D721Med (cell line): Measurements from ENCODE around the gene HSPA8.

Experiments
- DNase-seq: peaks from one replicate; pipeline ENCODE4 v3.0.0; 2011; ENCODE audit warnings: low spot score; ENCODE audit not compliant: insufficient read length
- FAIRE-seq: peaks from 2 replicates; lab custom pipeline; 2011; peaks lifted over from hg19 to GRCh38; lab: Jason Lieb, UNC
- CTCF ChIP-seq: IDR thresholded peaks from 2 replicates; pipeline ENCODE4 v1.5.1; 2012; ENCODE audit warnings: mild to moderate bottlenecking, control low read depth; ENCODE audit not compliant: insufficient read depth; ENCODE audit errors: missing control alignments

The HSPA8 gene

GRCh38 chr11:123084454-123084853 lies 22.5 kb upstream of the HSPA8 start:
- no peak for DNase-seq
- no peak for TF ChIP-seq CTCF
- FAIRE-seq: no peak

GRCh38 chr11:123083623-123084029 lies 21.7 kb upstream of the HSPA8 start:
- FAIRE-seq (no peak), DNase-seq (no peak)
- TF ChIP-seq CTCF: no peak

- TF ChIP-seq CTCF: no peak
- FAIRE-seq (no peak), DNase-seq (no peak)
Observed at GRCh38 chr11:123082977-123083376, 21.0 kb upstream of the HSPA8 start.

GRCh38 chr11:123080015-123080414 lies 18.1 kb upstream of the HSPA8 start:
- no peak for TF ChIP-seq CTCF
- DNase-seq: no peak
- FAIRE-seq: no peak

GRCh38 chr11:123076484-123076883 lies 14.5 kb upstream of the HSPA8 start:
- no peak for DNase-seq
- TF ChIP-seq CTCF: no peak
- no peak for FAIRE-seq

- FAIRE-seq (no peak), DNase-seq (no peak)
- no peak for TF ChIP-seq CTCF
Observed at GRCh38 chr11:123073343-123074057, 11.6 kb upstream of the HSPA8 start.

GRCh38 chr11:123072762-123073161 lies 10.8 kb upstream of the HSPA8 start:
- FAIRE-seq (no peak), DNase-seq (no peak)
- TF ChIP-seq CTCF: no peak
